A549 treated with ZK216348 at 1 μM for 4 hours (cell line): ENCODE results near the gene ERCC4. TPM values are rescaled to one million over a fixed set of nuclear protein-coding genes. Genes with fewer than 3 reads are reported as not detected.

Experiments
- total RNA-seq: library from RNA; stranded (reverse); fragments of 200-300 nt; extraction: Qiagen RNA extraction; gene quantifications from 5 replicates; pipeline ENCODE4 v1.2.3, GENCODE V29; 2022; ENCODE audit warnings: low read depth

ERCC4 gene
- 2.9 to 9.6 TPM (median 7.2 TPM) in 5 replicates for total RNA-seq

GRCh38 chr16:13919683-13920509, at the start of gene ERCC4:
TSS of gene ERCC4 (plus strand) at chr16:13920154. CDS start at chr16:13920166, 12 bp downstream.

Other genes with a start within 250 kb of the ERCC4 start
- 7.9 to 16.6 TPM (median 11.9 TPM) in 5 replicates for gene MRTFB, start 151.2 kb downstream of the ERCC4 start, total RNA-seq